ENCODE data around the gene PRDM4. TPM values are rescaled to one million over a fixed set of nuclear protein-coding genes. Genes with fewer than 3 reads are reported as not detected.
A peak's percentile ranks its signal among the peaks of the same experiment; 100 is the strongest.

PRDM4 gene
- total RNA-seq, 4 donors from 2014 or later: 21.8 to 29.5 (median 25.2) TPM

GRCh38 chr12:107774349-107775029, 13.6 kb upstream of the PRDM4 start, which contains the start of gene ASCL4:
Gene ASCL4 (plus strand): TSS chr12:107774704. CDS start chr12:107775219, 515 bp downstream.
- H3K27me3 ChIP-seq: peaks cover 67% of the 10 kb centered on the region
- peak within 1 kb of the TSS in 1 of 2 donors; percentile 35 for H3K4me3 ChIP-seq

GRCh38 chr12:107767466-107767865, 6.5 kb upstream of the PRDM4 start:
- no peak overlapping the region for H3K4me3 ChIP-seq
- H3K36me3 ChIP-seq: no peaks in the 10 kb centered on the region
- no peak for ATAC-seq
- no peaks in the 10 kb centered on the region for H3K4me1 ChIP-seq
- peaks cover 6% of the 10 kb centered on the region for H3K27me3 ChIP-seq
- TF ChIP-seq POLR2AphosphoS5 (IDR thresholded peaks at IDR 0.05): no peak
- no peak for TF ChIP-seq EP300 (IDR thresholded peaks at IDR 0.05)
- no peak for TF ChIP-seq POLR2A (IDR thresholded peaks at IDR 0.05)
- no peak for TF ChIP-seq CTCF (IDR thresholded peaks at IDR 0.05)
- no peak overlapping the region for H3K27ac ChIP-seq
- no peaks in the 10 kb centered on the region for H3K9me3 ChIP-seq
- WGBS, 2 donors (ENCODE audit: low coverage in 1 of 2): 86 to 96% methylated on average over 3 to 4 of the region's 5 CpGs

More at GRCh38 chr12:107774349-107775029, 13.6 kb upstream of the PRDM4 start, which contains the start of gene ASCL4:
- Histone ChIP-seq H3K4me1 (peaks cover 0 to 11% (median 0%) of the 10 kb centered on the region in 3 donors), H3K9me3 (no peaks in the 10 kb centered on the region), H3K36me3 (no peaks in the 10 kb centered on the region), H3K27ac (no peak within 1 kb of the TSS)
- no peak for TF ChIP-seq EP300 (IDR thresholded peaks at IDR 0.05)
- TF ChIP-seq POLR2AphosphoS5 (IDR thresholded peaks at IDR 0.05): no peak
- no peak for TF ChIP-seq POLR2A (IDR thresholded peaks at IDR 0.05)
- TF ChIP-seq CTCF (IDR thresholded peaks at IDR 0.05): no peak
- no peak for ATAC-seq
- 47 to 59% methylated on average over 11 to 12 of the region's 13 CpGs for whole genome bisulfite sequencing, 2 donors (ENCODE audit: low coverage in 1 of 2)

GRCh38 chr12:107765316-107765715, 4.4 kb upstream of the PRDM4 start:
- ATAC-seq: no peak
- H3K27me3 ChIP-seq: no peaks in the 10 kb centered on the region
- H3K4me3 ChIP-seq: no peak overlapping the region
- H3K27ac ChIP-seq: no peak overlapping the region
- H3K9me3 ChIP-seq: no peaks in the 10 kb centered on the region
- WGBS, 2 donors (ENCODE audit: low coverage in 1 of 2): 53 to 100% methylated on average over 1 of the region's 1 CpG
- H3K36me3 ChIP-seq: no peaks in the 10 kb centered on the region
- TF ChIP-seq EP300 (IDR thresholded peaks at IDR 0.05): no peak
- peaks cover 0 to 6% (median 3%) of the 10 kb centered on the region in 3 donors for H3K4me1 ChIP-seq

GRCh38 chr12:107764626-107765025, 3.7 kb upstream of the PRDM4 start:
- Histone ChIP-seq H3K4me1 (peaks cover 4 to 13% (median 8%) of the 10 kb centered on the region in 3 donors), H3K36me3 (no peaks in the 10 kb centered on the region), H3K27me3 (no peaks in the 10 kb centered on the region), H3K4me3 (no peak overlapping the region), H3K9me3 (no peaks in the 10 kb centered on the region), H3K27ac (no peak overlapping the region)
- TF ChIP-seq POLR2AphosphoS5 (IDR thresholded peaks at IDR 0.05): no peak
- TF ChIP-seq POLR2A (IDR thresholded peaks at IDR 0.05): no peak
- no peak for TF ChIP-seq EP300 (IDR thresholded peaks at IDR 0.05)
- no peak for TF ChIP-seq CTCF (IDR thresholded peaks at IDR 0.05)
- WGBS, 2 donors (ENCODE audit: low coverage in 1 of 2): 69 to 77% methylated on average over 3 to 4 of the region's 4 CpGs
- no peak for ATAC-seq

- Histone ChIP-seq H3K4me3 (no peak overlapping the region), H3K36me3 (peaks cover 0 to 6% of the 10 kb centered on the region in 2 donors), H3K4me1 (peaks cover 7 to 31% (median 22%) of the 10 kb centered on the region in 3 donors), H3K27ac (no peak overlapping the region), H3K9me3 (no peaks in the 10 kb centered on the region), H3K27me3 (no peaks in the 10 kb centered on the region)
- TF ChIP-seq POLR2A (IDR thresholded peaks at IDR 0.05) (no peak), CTCF (IDR thresholded peaks at IDR 0.05) (no peak), EP300 (IDR thresholded peaks at IDR 0.05) (no peak), POLR2AphosphoS5 (IDR thresholded peaks at IDR 0.05) (no peak)
- 81 to 100% methylated on average over 1 of the region's 1 CpG for WGBS, 2 donors (ENCODE audit: low coverage in 1 of 2)
- ATAC-seq: no peak
These were observed 1.9 kb upstream of the PRDM4 start for GRCh38 chr12:107762874-107763273.
